Measurements from ENCODE around the gene DRICH1.
"Not testable (repeated sequence)": the region's sequence is repeated elsewhere in the genome, so short reads cannot be mapped to it uniquely, and the experiment has no call there.

DRICH1 gene

DNA sequence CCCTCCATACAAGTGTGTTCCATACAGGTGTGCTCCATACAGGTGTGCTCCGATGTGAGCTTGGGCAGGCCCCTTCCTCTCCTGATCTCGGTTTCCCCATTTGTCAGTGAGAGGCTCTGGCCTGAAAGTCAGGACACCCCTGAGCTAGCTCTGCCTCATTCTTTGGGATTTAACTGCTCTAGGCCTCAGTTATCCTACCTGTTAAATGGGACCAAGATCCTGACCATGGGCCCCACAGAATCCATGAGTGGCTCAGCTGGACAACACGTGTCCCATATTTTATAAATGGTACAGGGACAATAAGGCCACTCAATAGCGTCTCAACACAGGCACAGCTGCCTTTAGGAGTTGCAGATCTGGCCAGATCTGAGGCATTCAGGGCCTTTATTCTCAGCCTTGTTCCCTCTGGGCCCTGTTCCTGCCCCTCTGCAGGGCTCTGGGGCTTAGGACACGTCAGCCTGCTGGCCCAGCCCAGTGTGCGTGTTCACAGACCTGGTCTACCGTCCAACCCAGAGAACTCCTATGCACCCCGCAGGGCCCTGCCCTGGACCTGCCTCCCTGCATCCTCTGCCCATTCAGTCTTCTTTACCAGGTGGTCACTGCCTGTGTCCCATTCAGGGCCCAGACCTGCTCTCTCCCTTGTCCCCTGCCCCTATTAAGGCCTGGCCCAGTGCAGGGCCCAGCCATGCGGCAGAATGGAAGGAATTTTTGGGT, 33.2 kb downstream of the DRICH1 start:
- DNase-seq (ENCODE audit: low read depth in 2 of 2): no peak

DNA sequence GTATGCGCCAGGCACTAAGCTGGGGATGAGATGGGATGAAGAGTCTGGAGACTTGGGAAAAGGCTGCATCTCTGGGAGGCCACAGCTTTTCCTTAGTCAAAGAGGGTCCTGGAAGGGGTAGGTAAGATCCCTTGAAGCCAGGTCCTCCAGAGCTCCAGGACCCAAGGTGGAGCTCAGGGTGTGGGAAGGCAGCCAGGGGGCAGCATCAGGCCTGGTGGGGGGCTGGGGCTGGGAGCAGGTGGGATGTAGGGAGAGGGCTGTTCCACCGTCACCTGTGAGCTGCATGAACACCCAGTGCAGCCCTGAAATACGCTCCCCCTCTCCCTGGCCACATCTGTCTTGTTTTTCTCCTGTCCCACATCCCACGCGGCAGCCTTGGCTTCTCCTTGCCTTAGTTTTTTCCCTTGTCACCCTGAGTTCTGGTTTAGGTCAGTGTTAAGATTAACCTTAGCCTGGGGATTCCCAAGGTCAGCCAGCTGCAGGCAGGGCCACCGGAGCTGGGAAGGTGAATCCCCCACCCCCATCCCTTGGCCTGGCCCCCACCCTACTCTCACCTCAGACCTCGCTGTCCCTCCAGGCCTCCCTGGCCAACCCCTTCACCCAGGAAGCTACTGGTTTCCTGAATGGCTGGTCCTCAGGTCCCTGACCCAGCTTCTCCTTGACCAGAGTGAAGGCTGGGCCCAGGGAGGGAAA, 34.4 kb downstream of the DRICH1 start:
- DNase-seq (ENCODE audit: low read depth in 2 of 2): not testable (repeated sequence)

DNA sequence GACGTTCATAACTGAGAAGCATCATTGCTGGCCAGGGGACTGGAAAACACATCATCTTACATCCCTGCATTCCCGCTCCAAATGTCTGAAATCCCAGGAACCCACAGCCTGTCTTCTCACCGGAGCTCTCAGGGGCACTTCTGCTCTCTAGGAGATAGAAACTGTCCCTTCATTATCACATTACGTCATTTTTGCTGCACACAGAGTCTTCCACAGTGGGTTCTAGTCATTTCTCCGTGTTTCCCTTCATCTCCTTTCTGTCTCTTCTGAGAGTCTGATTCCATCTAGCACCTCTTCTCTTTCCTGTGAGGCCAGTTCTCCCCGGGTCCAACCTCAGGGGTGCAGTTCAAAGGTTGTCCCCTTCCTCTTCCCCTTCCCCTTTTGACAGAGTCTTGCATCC, 36.2 kb downstream of the DRICH1 start:
- not testable (repeated sequence) for DNase-seq (ENCODE audit: low read depth in 2 of 2)

DNA sequence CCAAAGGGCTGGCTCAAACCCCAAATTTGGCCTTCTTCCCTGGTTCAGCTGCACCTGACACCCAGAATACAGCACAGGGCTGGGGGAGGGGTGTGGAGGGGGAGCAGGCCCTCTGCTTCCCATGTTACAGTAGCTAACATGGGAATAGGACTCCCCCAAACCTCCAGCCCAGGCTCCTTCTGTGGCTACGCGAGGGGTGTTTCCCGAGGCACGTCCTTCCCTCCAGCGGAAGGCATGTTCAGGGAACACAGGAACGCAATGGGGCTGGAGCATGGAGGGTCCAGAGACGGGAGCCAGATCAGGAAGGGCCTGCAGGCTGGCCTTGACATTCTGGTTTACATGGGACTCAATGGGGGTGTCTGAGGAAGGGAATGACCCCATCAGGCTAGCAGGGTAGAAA, 40.3 kb downstream of the DRICH1 start:
- DNase-seq (ENCODE audit: low read depth in 2 of 2): no peak

DNA sequence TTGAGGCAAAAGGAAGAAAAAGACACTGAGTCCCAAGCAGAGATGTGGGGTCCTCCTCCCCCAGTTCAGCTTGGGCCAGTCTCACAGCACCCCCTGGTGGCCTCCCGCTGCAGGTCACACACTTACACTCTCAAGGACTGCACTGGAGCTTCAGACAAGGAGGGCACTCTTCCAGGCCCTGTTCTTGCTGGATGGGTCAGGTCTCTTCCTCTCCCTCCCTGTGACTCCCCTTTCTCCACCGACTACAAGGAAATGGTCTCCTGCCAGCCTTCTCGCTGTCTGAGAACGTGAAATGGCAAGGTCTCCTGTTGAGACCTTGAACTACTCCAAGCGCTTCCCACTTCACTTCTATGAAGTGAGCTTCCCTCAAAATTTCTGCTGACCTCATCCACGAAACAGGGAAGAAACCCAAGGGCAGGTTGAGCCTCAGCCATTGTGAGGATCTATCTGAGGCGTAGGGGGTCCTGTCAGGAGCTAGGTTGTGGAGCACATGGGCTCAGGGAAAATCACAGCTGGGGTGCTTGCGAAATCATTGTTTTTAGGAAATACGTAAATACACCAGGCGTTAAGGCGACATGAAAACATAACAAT, 40.8 kb downstream of the DRICH1 start:
- no peak for DNase-seq (ENCODE audit: low read depth in 2 of 2)

DNA sequence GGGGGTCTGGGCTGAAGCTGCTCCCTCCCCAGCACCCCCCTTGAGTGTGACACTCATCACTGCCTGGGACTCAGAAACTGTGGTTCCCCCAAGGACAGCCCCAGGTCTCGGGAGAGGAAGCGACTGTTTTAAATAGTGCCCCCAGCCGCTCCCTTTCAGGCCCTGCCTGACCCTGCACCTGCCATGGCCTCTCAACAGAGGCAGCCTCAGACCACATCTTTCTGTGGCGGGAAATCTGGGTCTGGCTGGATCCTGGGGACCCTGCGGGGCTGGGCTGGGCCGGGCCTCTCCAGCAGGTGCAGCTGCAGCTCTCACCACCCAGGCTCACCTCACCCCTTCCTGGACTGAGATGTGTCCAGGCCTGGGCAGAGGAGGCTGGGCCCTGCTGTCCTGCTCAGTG, 48.3 kb downstream of the DRICH1 start:
- no peak for DNase-seq (ENCODE audit: low read depth in 2 of 2)

DNA sequence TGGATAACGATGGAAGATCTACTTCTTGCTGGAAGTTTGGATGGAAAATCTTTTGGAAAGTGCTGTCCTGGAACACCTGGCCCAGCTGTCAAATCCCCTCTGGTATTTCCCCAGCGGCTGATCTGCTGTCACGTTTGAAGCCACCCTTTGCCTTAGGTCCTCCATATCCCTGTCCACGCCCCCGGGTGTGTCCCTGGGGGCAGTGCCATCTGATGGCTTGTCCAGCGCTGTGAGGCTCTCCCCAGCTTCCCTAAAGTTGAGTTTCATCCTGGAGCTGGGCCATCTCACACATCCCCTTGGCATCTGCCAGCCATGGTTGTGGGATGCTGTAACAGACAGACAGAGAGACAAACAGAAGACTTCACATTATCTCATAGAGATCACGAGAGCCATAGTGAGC, 49.0 kb downstream of the DRICH1 start:
- DNase-seq (ENCODE audit: low read depth in 2 of 2): no peak

DNA sequence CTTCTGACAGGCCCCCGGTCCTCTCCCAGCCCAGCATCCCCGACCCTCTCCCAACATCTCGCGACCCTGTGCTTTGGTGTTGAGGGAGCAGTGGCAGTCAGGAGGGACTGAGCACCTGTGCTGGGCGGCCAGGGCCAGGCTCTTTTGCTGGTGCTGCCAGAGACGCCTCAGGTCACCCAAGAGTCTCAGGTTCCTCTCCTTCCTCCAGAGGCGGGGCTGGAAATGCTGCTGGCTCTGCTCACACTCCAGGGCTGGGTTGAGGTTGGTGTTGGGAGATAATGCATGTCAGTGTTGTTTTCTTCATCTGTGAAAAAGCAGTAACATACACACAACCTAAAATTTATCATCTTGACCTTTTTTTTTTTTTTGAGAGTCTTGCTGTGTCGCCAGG, 50.9 kb downstream of the DRICH1 start:
- no peak for DNase-seq (ENCODE audit: low read depth in 2 of 2)

DNA sequence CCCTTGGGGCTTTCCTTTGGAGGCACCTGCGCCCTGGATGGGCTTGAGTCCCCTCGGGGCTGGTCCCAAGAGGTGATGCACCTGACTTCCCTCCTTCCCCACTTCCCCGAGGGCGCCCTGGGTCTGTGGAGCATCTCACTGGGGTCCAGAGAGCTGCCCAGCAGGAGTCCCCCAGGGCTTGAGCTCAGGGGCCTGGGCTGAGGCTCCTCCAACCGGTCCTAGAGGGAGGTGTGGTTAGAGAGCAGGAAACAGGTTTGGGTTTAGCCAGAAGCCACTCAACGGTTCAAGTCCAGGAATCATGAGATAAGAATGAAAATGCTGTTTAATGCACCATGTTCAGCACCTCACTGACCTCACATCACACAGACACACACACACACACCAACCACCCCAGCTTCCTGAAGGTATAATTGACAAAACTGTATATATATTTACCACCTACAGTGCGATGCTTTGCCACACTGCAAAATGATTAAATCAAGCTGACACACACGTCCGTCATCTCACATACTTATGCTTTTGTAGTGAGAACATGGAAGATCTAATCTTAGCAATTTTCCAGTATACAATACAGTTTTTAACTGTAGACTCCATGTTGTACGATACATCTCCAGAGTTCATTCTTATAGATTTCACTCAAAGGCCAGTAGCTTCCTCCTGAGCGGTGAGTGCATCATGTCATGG, 51.4 kb downstream of the DRICH1 start:
- DNase-seq (ENCODE audit: low read depth in 2 of 2): no peak

DNA sequence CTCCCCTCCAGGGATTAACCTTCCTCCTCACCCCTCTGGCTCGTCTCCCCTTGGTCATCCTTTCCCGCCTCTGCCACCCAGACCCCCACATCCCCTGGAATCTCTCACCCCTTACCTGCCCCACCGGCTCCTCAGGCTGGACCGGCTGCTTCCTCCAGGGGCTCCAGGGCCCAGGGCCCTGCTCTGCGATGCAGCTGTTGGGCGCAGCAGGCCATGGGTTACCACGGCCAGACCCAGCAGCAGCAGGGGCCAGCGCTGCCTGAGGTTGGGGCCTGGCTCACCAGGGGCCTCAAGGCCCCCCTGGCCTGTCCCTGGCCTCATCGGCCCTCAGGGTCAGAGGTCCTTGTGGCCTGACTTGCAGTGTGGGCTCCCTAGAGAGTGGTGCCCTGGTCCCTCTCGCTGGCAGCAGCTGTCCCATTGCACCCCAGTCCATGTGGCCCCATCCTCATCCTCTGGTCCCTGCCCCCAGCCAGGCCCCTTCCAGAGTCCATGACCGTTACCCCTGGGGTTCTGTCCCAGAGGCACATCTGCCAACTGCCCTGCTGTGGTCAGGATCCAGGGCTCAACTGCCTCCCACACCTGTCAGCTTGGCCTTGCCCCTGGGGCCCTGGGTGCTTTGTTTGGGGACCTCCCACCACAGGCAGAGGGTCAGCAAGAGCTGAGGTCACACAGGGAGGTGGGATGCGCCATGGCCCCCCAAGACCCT, 52.1 kb downstream of the DRICH1 start, which contains the start of gene IGLL1:
Gene IGLL1, minus strand, starts transcription at position 421 of the 706 bp plus-strand sequence. Its CDS starts 100 bp downstream, at position 321.
- DNase-seq (ENCODE audit: low read depth in 2 of 2): no peak

DNA sequence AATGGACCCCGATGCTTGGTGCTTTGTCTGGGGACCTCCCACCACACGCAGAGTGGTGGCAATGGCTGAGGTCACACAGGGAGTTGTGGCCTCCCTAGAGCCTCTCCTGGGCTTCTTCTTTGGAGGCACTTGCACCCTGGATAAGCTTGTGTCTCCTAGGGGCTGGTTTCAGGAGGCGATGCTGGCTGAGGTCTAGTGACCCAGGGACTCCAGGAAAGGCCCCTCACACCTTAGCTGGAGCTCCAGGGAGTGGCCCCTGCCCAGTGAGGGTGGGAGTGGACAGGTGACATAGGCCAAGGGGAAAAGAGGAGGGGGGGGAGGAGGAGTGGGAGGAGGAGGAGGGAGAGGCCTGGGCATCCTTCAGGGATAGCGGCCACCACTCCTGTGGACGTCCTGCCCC, 52.8 kb downstream of the DRICH1 start:
- DNase-seq (ENCODE audit: low read depth in 2 of 2): no peak

DNA sequence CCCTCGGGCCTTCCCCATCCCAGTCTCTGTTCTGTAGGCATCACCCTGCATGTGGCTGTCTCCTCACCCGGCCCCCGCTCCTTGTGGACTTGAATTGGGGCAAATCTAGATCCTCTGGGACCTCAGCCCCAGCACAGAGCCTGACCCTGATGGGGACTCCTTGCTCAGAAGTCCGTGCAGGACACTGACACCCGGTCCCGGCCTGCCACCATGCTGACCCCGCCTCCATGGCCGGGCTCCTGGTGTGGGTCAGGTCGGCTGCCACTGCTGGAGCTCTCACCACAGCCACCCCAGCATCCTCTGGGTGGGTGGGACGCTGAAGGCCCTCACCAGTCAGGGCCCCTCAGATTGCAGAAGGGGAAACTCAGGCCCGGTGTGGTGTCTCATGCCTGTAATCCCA, 53.8 kb downstream of the DRICH1 start:
- no peak for DNase-seq (ENCODE audit: low read depth in 2 of 2)

DNA sequence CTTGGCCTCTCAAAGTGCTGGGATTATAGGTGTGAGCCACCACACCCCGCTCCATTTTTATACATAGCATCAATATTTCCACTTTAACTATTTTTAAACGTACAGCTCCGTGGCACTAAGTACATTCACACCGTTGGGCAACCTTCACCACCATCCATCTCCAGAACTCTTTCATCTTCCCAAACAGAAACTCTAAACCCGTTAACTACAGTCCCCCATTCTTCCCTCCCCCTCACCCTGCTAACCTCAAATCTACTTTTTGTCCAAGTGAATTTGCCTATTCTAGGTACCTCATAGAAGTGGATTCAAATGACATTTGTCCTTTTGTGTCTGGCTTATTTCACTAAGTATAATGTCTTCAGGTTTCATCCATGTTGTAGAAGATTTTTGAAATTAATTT, 55.4 kb downstream of the DRICH1 start:
- no peak for DNase-seq (ENCODE audit: low read depth in 2 of 2)

DNA sequence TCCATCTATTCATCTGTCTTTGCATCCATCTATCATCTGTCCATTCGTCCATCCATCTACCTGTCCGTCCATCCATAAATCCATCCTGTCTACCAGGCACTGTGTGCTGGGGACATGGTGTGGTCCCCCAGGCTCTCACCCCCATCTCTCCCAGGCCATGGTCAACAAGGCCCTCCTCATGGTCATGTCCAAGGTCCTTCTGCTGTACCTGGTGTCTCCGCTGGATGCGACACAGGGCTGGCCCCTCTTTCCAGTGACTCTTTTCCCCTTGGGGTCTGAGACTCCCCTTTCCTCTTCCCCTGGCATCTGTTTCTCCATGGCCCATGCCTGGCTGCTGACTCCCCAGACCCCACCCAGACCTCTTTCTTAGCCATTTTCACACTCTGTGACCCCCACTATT, 56.5 kb downstream of the DRICH1 start:
- no peak for DNase-seq (ENCODE audit: low read depth in 2 of 2)

DNA sequence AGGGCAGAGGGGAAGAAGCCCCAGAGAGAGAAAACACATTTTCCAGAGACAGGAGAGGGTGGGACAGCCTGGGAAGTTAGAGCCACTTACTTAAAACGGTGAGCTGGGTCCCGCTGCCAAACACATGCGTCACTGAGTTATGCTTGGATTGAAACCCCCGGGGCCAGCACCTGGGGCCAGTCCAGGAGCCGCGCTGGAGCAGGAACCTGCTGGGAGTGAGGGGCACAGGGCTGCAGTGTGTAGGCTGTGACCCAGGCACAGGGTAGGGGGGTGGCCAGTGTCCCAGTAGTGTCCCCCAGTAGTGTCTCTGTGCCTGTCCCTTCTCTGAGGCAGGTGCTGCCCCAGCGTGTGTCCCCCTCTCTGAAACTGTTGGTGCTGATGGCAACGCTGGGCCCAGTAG, 57.2 kb downstream of the DRICH1 start:
- no peak for DNase-seq (ENCODE audit: low read depth in 2 of 2)

DNA sequence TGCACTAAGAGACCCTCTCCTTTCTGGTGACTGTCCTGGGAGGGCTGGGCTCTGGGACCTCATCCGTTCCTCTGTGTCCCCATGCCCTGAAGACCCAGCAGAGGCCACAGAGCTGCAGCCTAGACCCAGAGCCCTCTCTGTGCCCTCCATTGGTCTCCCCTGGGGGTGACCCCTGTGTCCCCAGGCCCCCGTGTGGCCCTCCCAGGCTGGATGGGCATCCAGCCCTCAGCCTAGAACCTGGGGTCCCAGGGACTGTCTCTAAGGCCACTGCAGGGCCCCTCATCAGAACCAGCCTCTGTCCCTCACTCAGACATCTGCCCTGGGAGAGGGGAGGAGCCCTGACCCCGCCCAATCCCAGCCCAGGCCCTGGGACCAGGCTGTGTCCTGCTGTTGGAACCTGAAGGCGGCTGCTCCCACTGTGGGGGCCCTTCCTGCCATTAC, 57.7 kb downstream of the DRICH1 start:
- DNase-seq (ENCODE audit: low read depth in 2 of 2): no peak

DNA sequence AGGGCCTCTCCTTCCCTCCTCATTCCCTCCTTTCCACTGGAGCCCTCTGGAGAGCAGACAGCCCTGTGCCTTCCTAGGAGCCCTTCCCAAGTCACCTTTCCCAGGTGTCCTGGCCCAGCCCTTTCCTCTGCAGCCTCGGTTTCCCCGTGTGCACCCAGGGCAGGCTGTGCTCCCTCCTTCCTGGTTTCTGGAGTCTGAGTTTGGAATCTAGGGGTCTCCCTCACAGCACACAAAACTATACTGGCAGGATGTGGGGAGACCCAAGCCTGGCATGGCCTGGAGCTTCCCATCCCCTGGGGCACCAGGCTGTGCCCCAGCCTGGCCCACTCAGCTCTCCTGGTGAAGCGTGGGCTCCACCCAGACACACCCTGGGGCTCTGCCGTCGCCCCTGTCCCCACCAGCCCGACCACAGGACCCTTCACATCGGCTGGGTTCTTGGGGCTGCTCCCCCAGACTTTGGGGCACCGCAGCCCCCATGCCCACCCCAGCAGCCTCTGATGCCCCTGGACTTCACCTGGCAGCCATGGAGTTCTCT, 58.4 kb downstream of the DRICH1 start:
- not testable (repeated sequence) for DNase-seq (ENCODE audit: low read depth in 2 of 2)

DNA sequence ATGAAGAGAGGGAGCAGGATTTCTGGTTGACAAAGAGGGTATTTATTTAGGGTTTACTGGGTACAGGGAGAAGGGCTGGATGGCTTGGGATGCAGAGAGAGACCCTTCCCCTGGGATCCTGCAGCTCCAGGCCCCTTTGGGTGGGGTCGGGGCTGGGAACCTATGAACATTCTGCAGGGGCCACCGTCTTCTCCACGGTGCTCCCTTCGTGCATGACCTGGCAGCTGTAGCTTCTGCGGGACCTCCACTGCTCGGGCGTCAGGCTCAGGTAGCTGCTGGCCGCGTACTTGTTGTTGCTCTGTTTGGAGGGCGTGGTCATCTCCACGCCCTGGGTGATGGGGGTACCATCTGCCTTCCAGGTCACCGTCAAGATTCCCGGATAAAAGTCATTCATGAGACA, 59.0 kb downstream of the DRICH1 start:
- DNase-seq (ENCODE audit: low read depth in 2 of 2): not testable (repeated sequence)

DNA sequence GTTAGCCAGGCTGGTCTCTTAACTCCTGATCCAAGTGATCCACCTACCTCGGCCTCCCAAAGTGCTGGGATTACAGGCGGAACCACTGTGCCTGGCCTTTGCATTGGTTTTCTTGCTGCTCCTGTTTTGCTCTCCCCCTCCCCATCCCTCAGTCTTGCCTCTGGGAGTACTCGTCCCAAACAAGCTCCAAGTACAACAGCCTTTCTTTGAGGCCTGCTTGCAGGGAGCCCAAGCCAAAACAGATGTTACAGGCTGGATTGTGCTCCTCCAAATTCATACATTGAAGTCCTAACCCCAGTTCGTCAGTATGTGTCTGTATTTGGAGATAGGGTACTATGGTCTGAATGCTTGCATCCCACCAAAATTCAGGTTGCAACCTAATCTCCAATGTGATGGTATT, 60.6 kb downstream of the DRICH1 start:
- DNase-seq (ENCODE audit: low read depth in 2 of 2): no peak

DNA sequence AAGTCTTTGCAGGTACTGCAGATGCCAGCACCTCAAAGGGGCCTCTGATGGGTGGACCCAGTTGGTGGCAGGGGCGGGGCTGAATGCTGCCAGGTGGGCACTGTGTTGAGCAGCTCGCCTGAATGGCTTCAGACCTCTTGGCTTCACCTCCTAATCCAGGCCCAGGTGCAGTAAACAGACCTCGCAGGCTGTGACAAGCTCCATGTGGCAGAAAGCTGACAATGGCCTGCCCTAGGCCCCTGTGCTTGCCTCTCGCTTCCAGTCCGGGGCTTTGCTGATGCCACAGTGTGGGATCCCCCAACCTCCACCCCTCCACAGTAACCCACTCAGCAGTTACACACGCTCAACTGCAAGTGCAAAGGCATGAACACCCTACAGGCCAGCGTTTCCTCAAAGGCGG, 61.4 kb downstream of the DRICH1 start:
- no peak for DNase-seq (ENCODE audit: low read depth in 2 of 2)

DNA sequence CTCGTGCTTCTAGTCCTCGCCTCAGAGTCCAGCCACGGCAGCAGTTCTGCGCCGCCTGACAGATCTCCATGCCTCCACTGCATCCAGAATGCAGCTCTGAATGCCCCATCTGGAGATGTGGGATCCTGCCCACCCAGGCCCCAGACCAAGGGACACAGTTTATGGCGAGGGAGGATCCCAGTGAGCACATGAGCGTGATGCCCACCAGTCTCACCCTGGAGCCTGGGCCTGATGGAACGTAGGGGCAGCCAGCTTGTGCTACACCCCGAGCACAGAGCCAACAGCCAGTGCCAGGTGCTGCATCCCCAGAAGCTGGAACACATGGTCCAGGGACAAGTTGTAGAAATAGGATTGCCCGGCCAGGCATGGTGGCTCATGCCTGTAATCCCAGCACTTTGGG, 62.4 kb downstream of the DRICH1 start:
- DNase-seq (ENCODE audit: low read depth in 2 of 2): no peak

DNA sequence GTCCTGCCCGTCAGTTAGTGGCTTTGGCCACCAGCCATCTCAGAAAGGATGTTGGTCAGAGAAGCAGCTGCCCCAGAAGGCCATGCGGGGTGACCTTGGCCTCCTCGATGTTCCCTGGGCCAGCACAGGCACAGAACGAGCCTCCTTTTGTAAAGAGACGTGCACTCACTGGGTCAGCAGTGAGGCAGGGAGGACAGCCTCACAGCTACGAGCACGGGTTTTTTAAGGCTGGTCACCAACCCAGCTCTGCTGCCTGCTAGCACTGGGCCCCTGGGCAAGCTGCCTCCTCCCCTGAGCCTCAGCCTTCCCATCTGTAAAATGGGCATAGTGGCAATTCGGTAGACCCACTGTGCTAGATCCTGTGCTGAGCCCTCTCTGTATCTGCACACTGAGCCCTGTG, 62.8 kb downstream of the DRICH1 start:
- DNase-seq (ENCODE audit: low read depth in 2 of 2): no peak

Measured in fibroblast of skin of left biceps (primary cell).